ENCODE measurements around the gene FAF1. TPM values are rescaled to one million over a fixed set of nuclear protein-coding genes. Genes with fewer than 3 reads are reported as not detected.

The FAF1 gene
- total RNA-seq, 1 experiment from 2014 or later, result 78.7 TPM

GRCh38 chr1:50622259-50622658 is 337.8 kb downstream of the FAF1 start:
- Histone ChIP-seq H3K27me3 (replicated peaks; ENCODE audit: control insufficient read depth, insufficient read depth, low read length) (no peaks in the 10 kb centered on the region), H3K9me3 (no peaks in the 10 kb centered on the region), H3K36me3 (ENCODE audit: control insufficient read depth, insufficient read depth, low read length) (no peaks in the 10 kb centered on the region), H3K4me1 (no peaks in the 10 kb centered on the region), H3K4me3 (ENCODE audit: low read depth, low read length) (no peak overlapping the region)
- TF ChIP-seq CTCF (IDR thresholded peaks at IDR 0.05; ENCODE audit: insufficient read depth in 1 of 2, low read depth in 1 of 2, low read length in 1 of 2, severe bottlenecking in 1 of 2, unreplicated experiment in 1 of 2), result no peak
- Mint-ChIP-seq H3K27ac (ENCODE audit: unreplicated experiment) (no peak overlapping the region), H3K4me3 (ENCODE audit: unreplicated experiment) (no peak overlapping the region), H3K9me3 (ENCODE audit: unreplicated experiment) (no peaks in the 10 kb centered on the region), H3K36me3 (ENCODE audit: insufficient read depth, unreplicated experiment) (peaks cover 22% of the 10 kb centered on the region), H3K27me3 (ENCODE audit: insufficient read depth, unreplicated experiment) (no peaks in the 10 kb centered on the region), H3K4me1 (ENCODE audit: low read depth, unreplicated experiment) (no peaks in the 10 kb centered on the region)
- POLR2A ChIA-PET, result no interaction called here
- intact Hi-C loops (cut with micrococcal nuclease; ENCODE audit: unreplicated experiment), result no loop called here
- BruUV-seq (replicated peaks), result no TSS peak
- no peak for DNase-seq
- CTCF ChIA-PET, result no interaction called here

GRCh38 chr1:50620680-50621329 is 339.3 kb downstream of the FAF1 start:
- H3K4me3 ChIP-seq (ENCODE audit: low read depth, low read length), result no peak overlapping the region
- TF ChIP-seq CTCF (IDR thresholded peaks at IDR 0.05; ENCODE audit: insufficient read depth in 1 of 2, low read depth in 1 of 2, low read length in 1 of 2, severe bottlenecking in 1 of 2, unreplicated experiment in 1 of 2), result peak; percentile 17 to 61
- no peaks in the 10 kb centered on the region for H3K4me1 ChIP-seq
- H3K27ac Mint-ChIP-seq (ENCODE audit: unreplicated experiment), result peak overlapping the region; percentile 50
- no TSS peak for BruUV-seq (replicated peaks)
- no peaks in the 10 kb centered on the region for H3K9me3 Mint-ChIP-seq (ENCODE audit: unreplicated experiment)
- peaks cover 22% of the 10 kb centered on the region for H3K36me3 Mint-ChIP-seq (ENCODE audit: insufficient read depth, unreplicated experiment)
- POLR2A ChIA-PET, result no interaction called here
- no peak overlapping the region for H3K4me3 Mint-ChIP-seq (ENCODE audit: unreplicated experiment)
- H3K27me3 ChIP-seq (replicated peaks; ENCODE audit: control insufficient read depth, insufficient read depth, low read length), result no peaks in the 10 kb centered on the region
- CTCF ChIA-PET, result interaction anchor here (0.6 to 1.7 kb wide), 7 partner anchors 12 to 149 kb away, joined by 3 to 15 read pairs (median 3); no protein-coding TSS in a partner anchor
- intact Hi-C loops (cut with micrococcal nuclease; ENCODE audit: unreplicated experiment), result loop anchor here (1.0 kb wide), 2 partner anchors 24 to 83 kb away; no protein-coding TSS in a partner anchor
- H3K4me1 Mint-ChIP-seq (ENCODE audit: low read depth, unreplicated experiment), result no peaks in the 10 kb centered on the region
- no peaks in the 10 kb centered on the region for H3K9me3 ChIP-seq
- peak; percentile 25 to 27 for DNase-seq
- no peaks in the 10 kb centered on the region for H3K36me3 ChIP-seq (ENCODE audit: control insufficient read depth, insufficient read depth, low read length)
- no peaks in the 10 kb centered on the region for H3K27me3 Mint-ChIP-seq (ENCODE audit: insufficient read depth, unreplicated experiment)

- Histone ChIP-seq H3K36me3 (ENCODE audit: control insufficient read depth, insufficient read depth, low read length) (no peaks in the 10 kb centered on the region), H3K4me3 (ENCODE audit: low read depth, low read length) (no peak overlapping the region), H3K9me3 (no peaks in the 10 kb centered on the region), H3K4me1 (no peaks in the 10 kb centered on the region), H3K27me3 (replicated peaks; ENCODE audit: control insufficient read depth, insufficient read depth, low read length) (no peaks in the 10 kb centered on the region)
- no TSS peak for BruUV-seq (replicated peaks)
- no peak for DNase-seq
- no peaks in the 10 kb centered on the region for H3K9me3 Mint-ChIP-seq (ENCODE audit: unreplicated experiment)
- intact Hi-C loops (cut with micrococcal nuclease; ENCODE audit: unreplicated experiment), result no loop called here
- H3K36me3 Mint-ChIP-seq (ENCODE audit: insufficient read depth, unreplicated experiment), result peaks cover under 1% of the 10 kb centered on the region
- no peaks in the 10 kb centered on the region for H3K4me1 Mint-ChIP-seq (ENCODE audit: low read depth, unreplicated experiment)
- no peak overlapping the region for H3K27ac Mint-ChIP-seq (ENCODE audit: unreplicated experiment)
- no peaks in the 10 kb centered on the region for H3K27me3 Mint-ChIP-seq (ENCODE audit: insufficient read depth, unreplicated experiment)
- H3K4me3 Mint-ChIP-seq (ENCODE audit: unreplicated experiment), result no peak overlapping the region
- ChIA-PET POLR2A (no interaction called here), CTCF (no interaction called here)
- TF ChIP-seq CTCF (IDR thresholded peaks at IDR 0.05; ENCODE audit: insufficient read depth in 1 of 2, low read depth in 1 of 2, low read length in 1 of 2, severe bottlenecking in 1 of 2, unreplicated experiment in 1 of 2), result no peak
Measured at GRCh38 chr1:50615036-50615750, 344.9 kb downstream of the FAF1 start.
